Mucosa of descending colon (tissue), 3 donors: Measurements from ENCODE around the gene TMEM170B. TPM values are rescaled to one million over a fixed set of nuclear protein-coding genes. Genes with fewer than 3 reads are reported as not detected.

ENCODE experiments used
- ATAC-seq: fragments of 200-7000 bp; cut with Tn5 transposase; one replicate; pipeline ENCODE4 v1.9.1; 2020; ENCODE audit warnings: mild to moderate bottlenecking, moderate library complexity
- DNase-seq, 3 donors: peaks; one replicate each; pipeline ENCODE4 v3.0.0-alpha.2; 2020
- H3K36me3 ChIP-seq: fragments of 200-600 bp; one replicate; pipeline ENCODE4 v1.8.0; 2021; ENCODE audit warnings: low read depth, mild to moderate bottlenecking
- H3K4me1 ChIP-seq: fragments of 200-600 bp; one replicate; pipeline ENCODE4 v1.8.0; 2021; ENCODE audit warnings: low read depth, mild to moderate bottlenecking
- H3K4me3 ChIP-seq: fragments of 200-600 bp; one replicate; pipeline ENCODE4 v1.8.0; 2021; ENCODE audit warnings: mild to moderate bottlenecking
- H3K9me3 ChIP-seq: fragments of 200-600 bp; one replicate; pipeline ENCODE4 v1.8.0; 2021; ENCODE audit warnings: mild to moderate bottlenecking
- intact Hi-C, 2 donors: fragments of 100-400 bp; cut with DNase I in 1 of 2; cut with micrococcal nuclease in 1 of 2; formaldehyde crosslinking; loops; one replicate each; pipeline versions ENCODE4 v1.11.0 to v1.11.1; 2022; cut with DNase I, micrococcal nuclease
- total RNA-seq, 3 donors: library from RNA; stranded (reverse); fragmentation: NEBNext Ultra II Directional in 2 of 3; extraction: Animal tissue kit (Norgen Biotek cat#: 25700) in 2 of 3; gene quantifications; one replicate each; pipeline versions ENCODE4 v1.2.1 to v1.2.4, GENCODE V29; 2021 to 2023
- TF ChIP-seq, protein P1 (sequence below): fragments of 200-600 bp; IDR thresholded peaks from one replicate; pipeline ENCODE4 v1.8.0; 2022; ENCODE audit warnings: antibody characterized with exemption, mild to moderate bottlenecking
- donor health status: DM: no; HTN: no; CAD: no; lungs with moderate emphysema.
- donor health status: DM: no; HTN: no; CAD: no.
- donor health status: DM: no; HTN: yes; CAD: no.

Gene TMEM170B
- total RNA-seq, 3 donors from 2014 or later, result 0.98 to 9.0 (median 2.0) TPM

DNA sequence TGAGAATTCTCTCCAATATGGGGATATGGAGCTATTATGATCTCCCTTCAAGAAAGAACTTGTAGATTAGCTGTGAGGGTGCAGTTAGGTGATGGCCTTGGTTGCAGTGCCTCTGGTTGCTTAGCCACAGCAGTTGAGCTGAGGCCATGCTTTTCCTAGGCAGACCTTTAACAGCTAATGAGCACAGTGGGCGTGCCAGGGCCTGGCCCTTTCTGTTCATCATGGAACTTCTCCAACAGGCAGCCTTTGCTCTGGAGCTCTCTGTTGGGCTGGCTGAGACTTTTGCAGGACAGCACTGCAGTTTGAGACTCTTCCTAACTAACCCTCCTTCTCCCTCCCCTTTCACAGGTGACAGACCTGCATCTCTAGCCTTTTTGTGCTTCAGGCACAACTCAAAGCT, 39.7 kb upstream of the TMEM170B start:
- TF ChIP-seq, protein P1, sequence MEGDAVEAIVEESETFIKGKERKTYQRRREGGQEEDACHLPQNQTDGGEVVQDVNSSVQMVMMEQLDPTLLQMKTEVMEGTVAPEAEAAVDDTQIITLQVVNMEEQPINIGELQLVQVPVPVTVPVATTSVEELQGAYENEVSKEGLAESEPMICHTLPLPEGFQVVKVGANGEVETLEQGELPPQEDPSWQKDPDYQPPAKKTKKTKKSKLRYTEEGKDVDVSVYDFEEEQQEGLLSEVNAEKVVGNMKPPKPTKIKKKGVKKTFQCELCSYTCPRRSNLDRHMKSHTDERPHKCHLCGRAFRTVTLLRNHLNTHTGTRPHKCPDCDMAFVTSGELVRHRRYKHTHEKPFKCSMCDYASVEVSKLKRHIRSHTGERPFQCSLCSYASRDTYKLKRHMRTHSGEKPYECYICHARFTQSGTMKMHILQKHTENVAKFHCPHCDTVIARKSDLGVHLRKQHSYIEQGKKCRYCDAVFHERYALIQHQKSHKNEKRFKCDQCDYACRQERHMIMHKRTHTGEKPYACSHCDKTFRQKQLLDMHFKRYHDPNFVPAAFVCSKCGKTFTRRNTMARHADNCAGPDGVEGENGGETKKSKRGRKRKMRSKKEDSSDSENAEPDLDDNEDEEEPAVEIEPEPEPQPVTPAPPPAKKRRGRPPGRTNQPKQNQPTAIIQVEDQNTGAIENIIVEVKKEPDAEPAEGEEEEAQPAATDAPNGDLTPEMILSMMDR, result no peak

DNA sequence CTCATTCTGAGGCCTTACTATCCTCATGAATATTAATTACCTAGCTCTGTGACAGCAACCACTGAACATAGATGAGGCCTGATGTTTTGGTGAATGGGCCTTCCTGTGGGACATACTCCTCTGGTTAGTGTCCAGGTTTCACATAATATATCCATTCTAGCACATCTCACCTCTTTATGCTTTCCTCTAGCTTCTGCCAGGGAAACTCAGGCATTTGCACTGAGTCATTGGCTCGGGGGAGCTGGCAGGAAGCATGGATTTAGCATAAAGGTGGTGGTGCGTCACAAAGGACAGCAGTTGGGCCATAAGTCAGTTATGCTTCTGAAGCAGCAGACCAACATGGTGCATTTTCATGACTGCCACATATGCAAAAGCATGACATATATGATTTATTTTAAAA, 37.5 kb upstream of the TMEM170B start:
- no peak for DNase-seq
- intact Hi-C loops, result no loop called here
- TF ChIP-seq, protein P1, result no peak
- Histone ChIP-seq H3K4me1 (peaks cover 13% of the 10 kb centered on the region), H3K9me3 (no peaks in the 10 kb centered on the region), H3K36me3 (no peaks in the 10 kb centered on the region), H3K4me3 (no peak overlapping the region)
- no peak for ATAC-seq

More for the DNA sequence above, 39.7 kb upstream of the TMEM170B start:
- intact Hi-C loops, result loop anchor here (2.0 to 10.0 kb wide), 3 partner anchors 355 to 543 kb away; no protein-coding TSS in a partner anchor
- peak in 2 of 3 donors; percentile 40 to 51 for DNase-seq
- ATAC-seq, result peak; percentile 50
- Histone ChIP-seq H3K4me1 (peaks cover 13% of the 10 kb centered on the region), H3K4me3 (no peak overlapping the region), H3K9me3 (no peaks in the 10 kb centered on the region), H3K36me3 (no peaks in the 10 kb centered on the region)

DNA sequence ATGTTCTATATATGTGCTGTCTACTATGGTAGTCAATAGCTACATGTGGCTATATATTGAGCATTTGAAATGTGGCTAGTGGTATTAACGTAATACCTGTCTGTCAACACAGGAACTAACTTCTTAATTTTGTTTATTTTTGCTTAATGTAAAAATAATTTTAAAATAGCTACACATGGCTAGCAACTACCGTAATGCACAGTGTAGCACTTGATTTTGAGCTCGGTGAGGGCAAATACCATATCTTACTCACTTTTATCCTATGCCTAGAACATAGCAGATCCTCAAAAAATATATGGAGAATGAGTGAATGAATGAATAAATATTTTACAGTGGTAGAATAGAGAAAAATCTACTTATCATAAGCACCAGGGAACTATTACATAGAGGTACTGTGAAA, 28.1 kb upstream of the TMEM170B start:
- no peaks in the 10 kb centered on the region for H3K9me3 ChIP-seq
- ATAC-seq, result no peak
- H3K36me3 ChIP-seq, result no peaks in the 10 kb centered on the region
- no peak for DNase-seq
- H3K4me1 ChIP-seq, result no peaks in the 10 kb centered on the region
- intact Hi-C loops, result no loop called here
- H3K4me3 ChIP-seq, result no peak overlapping the region
- TF ChIP-seq, protein P1, result no peak

DNA sequence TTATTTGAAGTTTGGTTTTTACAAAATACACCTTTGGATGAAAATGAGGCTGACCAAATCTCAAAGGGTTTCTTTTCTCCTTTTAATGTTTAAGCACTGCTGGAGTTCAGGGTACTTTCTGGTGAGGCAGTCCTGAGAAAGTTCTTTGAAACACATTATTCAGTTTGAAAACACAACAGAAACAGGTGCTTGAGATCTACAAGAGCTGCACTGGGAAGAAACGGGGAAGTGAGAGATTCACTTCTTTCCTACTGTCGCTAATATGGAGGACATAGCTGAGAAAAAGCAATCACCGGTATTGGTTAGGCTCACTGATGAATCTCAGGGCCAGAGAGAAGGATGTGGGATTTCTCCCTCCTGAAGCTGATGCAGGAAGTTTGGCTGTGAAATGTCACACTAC, 22.9 kb upstream of the TMEM170B start:
- ATAC-seq, result no peak
- intact Hi-C loops, result no loop called here

DNA sequence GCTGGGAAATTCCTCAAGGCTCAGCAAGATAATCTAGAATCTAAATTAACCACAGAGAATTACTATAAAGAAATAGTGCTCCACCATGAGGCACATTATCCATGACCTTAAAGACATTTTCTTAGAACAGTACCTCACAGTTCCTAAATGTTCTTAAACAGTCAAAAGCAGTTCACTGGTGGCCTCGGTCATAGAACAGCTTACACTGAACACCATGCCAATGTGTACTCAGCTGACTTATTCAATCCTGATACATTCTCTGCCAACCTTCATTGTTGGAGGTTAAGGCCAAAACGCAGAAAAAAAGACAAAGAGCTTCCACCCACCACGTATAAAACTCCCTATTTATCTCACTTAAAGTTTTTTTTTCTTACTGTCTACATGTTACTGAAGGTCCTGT, 21.8 kb upstream of the TMEM170B start:
- TF ChIP-seq, protein P1, result no peak
- Histone ChIP-seq H3K36me3 (no peaks in the 10 kb centered on the region), H3K4me1 (no peaks in the 10 kb centered on the region), H3K4me3 (no peak overlapping the region), H3K9me3 (peaks cover 7% of the 10 kb centered on the region)
- intact Hi-C loops, result no loop called here
- no peak for DNase-seq
- no peak for ATAC-seq

More for the DNA sequence above, 22.9 kb upstream of the TMEM170B start:
- Histone ChIP-seq H3K4me1 (no peaks in the 10 kb centered on the region), H3K9me3 (peaks cover 7% of the 10 kb centered on the region), H3K36me3 (no peaks in the 10 kb centered on the region), H3K4me3 (no peak overlapping the region)
- TF ChIP-seq, protein P1, result no peak
- DNase-seq, result no peak
